ENCODE data around the gene SCGB1D1.
"Not testable (repeated sequence)": the region's sequence is repeated elsewhere in the genome, so short reads cannot be mapped to it uniquely, and the experiment has no call there.

SCGB1D1 gene

GRCh38 chr11:62169448-62169847 lies 20.6 kb upstream of the SCGB1D1 start:
- DNase-seq: no peak

- DNase-seq: no peak
Measured at GRCh38 chr11:62169935-62170334, 20.1 kb upstream of the SCGB1D1 start.

- DNase-seq: peak; percentile 38
Measured at GRCh38 chr11:62171261-62171723, 18.7 kb upstream of the SCGB1D1 start.

GRCh38 chr11:62172294-62172693 lies 17.7 kb upstream of the SCGB1D1 start:
- DNase-seq: no peak

DNA sequence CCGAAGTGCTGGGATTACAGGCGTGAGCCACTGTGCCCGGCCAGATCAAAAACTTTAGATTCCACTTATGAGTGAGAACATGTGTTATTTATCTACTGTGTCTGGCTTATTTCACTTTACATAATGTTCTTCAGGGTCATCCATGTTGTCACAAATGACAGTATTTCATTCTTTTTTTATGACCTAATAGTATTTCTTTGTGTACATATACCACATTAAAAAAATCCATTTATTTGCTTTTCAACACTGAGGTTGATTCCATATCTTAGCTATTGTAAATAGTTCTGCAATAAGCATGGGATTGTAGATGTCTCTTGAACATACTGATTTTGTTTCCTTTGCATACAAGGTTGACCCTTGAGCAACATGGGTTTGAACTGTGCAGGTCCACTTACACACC lies 13.2 kb upstream of the SCGB1D1 start:
- no peak for DNase-seq

GRCh38 chr11:62179995-62180394 lies 10.0 kb upstream of the SCGB1D1 start:
- DNase-seq: no peak

- no peak for DNase-seq
Measured at GRCh38 chr11:62181097-62181496, 8.9 kb upstream of the SCGB1D1 start.

- no peak for DNase-seq
Measured at GRCh38 chr11:62182147-62182891, 7.7 kb upstream of the SCGB1D1 start.

- no peak for DNase-seq
Measured at GRCh38 chr11:62186195-62186594, 3.8 kb upstream of the SCGB1D1 start.

DNA sequence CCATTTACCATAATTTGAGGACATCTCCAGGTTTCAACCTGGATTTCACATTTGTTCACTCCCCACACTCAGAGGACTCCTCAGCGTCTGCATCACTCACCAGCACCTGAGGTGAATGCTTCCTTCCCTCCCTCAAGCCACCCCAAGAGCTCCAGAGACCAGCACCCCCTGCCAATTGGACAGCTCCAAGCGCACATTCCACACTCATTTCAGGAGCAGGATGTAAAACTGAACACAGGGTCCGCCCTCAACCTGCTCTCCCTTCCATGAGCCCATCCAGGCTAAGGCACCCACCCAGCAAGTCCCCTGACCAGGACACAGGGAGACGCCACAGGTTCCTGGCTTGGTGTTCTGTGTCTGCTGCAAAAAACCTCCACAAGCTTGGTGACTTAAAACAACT lies 3.9 kb downstream of the SCGB1D1 start:
- no peak for DNase-seq

- DNase-seq: not testable (repeated sequence)
Measured at GRCh38 chr11:62195010-62195409, 5.0 kb downstream of the SCGB1D1 start.

- DNase-seq: peak; percentile 80
Measured at GRCh38 chr11:62195945-62196344, 5.9 kb downstream of the SCGB1D1 start.

DNA sequence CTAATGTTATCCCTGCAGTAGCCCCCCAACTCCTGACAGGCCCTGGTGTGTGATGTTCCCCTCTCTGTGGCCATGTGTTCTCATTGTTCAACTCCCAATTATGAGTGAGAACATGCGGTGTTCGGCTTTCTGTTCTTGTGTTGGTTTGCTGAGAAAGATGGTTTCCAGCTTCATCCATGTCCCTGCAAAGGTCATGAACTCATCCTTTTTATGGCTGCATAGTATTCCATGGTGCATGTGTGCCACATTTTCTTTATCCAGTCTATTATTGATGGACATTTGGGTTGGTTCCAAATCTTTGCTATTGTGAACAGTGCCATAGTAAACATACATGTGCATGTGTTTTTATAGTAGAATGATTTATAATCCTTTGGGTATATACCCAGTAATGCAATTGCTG lies 7.4 kb downstream of the SCGB1D1 start:
- not testable (repeated sequence) for DNase-seq

GRCh38 chr11:62201376-62201775 lies 11.4 kb downstream of the SCGB1D1 start:
- DNase-seq: no peak

GRCh38 chr11:62202910-62203309 lies 12.9 kb downstream of the SCGB1D1 start:
- no peak for DNase-seq

DNA sequence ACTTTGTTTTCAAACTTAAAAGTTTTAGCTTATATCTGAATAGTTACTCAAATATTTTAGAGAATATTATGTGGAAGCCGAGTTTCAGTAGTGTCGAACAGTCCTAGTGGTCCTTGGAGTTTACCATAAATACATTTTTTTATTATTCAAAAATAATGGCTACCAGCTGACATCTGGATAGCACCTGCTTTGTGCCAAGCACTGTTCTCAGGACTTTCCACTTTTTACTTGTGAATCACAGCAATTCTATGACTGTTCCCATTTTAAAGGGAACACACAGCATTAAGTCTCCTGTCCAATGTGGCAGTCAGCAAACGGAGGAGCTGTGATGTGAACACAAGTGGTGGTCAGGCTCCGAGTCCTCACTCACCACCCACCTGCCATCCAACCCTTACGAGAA lies 14.4 kb downstream of the SCGB1D1 start:
- no peak for DNase-seq

GRCh38 chr11:62205441-62205840 lies 15.4 kb downstream of the SCGB1D1 start:
- DNase-seq: no peak

- not testable (repeated sequence) for DNase-seq
Measured at GRCh38 chr11:62206276-62207066, 16.5 kb downstream of the SCGB1D1 start.

- DNase-seq: no peak
Measured at GRCh38 chr11:62208785-62209144, 18.7 kb downstream of the SCGB1D1 start.

GRCh38 chr11:62217191-62217748 lies 27.3 kb downstream of the SCGB1D1 start:
- DNase-seq: no peak

GRCh38 chr11:62221498-62221897 lies 31.5 kb downstream of the SCGB1D1 start:
- no peak for DNase-seq

- DNase-seq: no peak
Measured at GRCh38 chr11:62223095-62223494, 33.1 kb downstream of the SCGB1D1 start.

DNA sequence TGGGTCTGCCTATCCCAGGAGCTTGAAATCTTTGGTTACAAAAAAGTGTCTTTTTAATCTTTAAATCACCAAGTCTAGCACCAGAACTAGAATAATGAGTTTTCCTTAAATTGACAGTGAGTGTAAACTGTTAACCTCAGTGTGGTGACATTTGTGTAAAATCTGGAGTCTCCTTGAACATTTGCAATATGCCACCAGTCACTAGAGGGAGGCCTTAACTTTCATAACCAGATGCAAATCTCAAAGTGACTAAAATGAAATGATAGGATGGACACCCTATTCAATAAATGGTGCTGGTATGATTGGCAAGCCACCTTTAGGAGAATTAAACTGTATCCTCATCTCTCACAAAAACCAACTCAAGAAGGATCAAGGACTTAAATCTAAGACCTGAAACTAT lies 43.7 kb downstream of the SCGB1D1 start:
- DNase-seq: no peak

- no peak for DNase-seq
Measured at GRCh38 chr11:62236187-62236586, 46.2 kb downstream of the SCGB1D1 start.
